ENCODE measurements around the gene TMEM185B.

The TMEM185B gene

GRCh38 chr2:120252225-120253020 lies 29.2 kb upstream of the TMEM185B start, which contains the start of gene RALB:
RALB (plus strand) TSS chr2:120252852; CDS start chr2:120278665, 25,813 bp downstream.
- TF ChIP-seq EP300 (IDR thresholded peaks at IDR 0.05; ENCODE audit: borderline replicate concordance), result no peak
- no peak for TF ChIP-seq FOXM1 (IDR thresholded peaks at IDR 0.05; ENCODE audit: borderline replicate concordance, low read depth)
- no peak for TF ChIP-seq YY1 (IDR thresholded peaks at IDR 0.05; ENCODE audit: low read depth)
- TF ChIP-seq TAF1 (IDR thresholded peaks at IDR 0.05; ENCODE audit: low read depth), result peak; percentile 28; the same call in 1 of the 2 replicates
- no peak; the same call in 1 of the 2 replicates for TF ChIP-seq EGR1 (IDR thresholded peaks at IDR 0.05)
- TF ChIP-seq ZBTB7A (IDR thresholded peaks at IDR 0.05; ENCODE audit: low read depth), result 0 out of 2 replicates have a peak, but pooled peaks have one; percentile 89
- no peak for TF ChIP-seq USF1 (IDR thresholded peaks at IDR 0.05)
- no peak for TF ChIP-seq NFIC (IDR thresholded peaks at IDR 0.05)
- TF ChIP-seq TEAD4 (IDR thresholded peaks at IDR 0.05), result no peak
- no peak for TF ChIP-seq RAD21 (IDR thresholded peaks at IDR 0.05; ENCODE audit: low read depth)
- peak; percentile 18; the same call in 1 of the 2 replicates for TF ChIP-seq TCF12 (IDR thresholded peaks at IDR 0.05; ENCODE audit: low read depth)
- TF ChIP-seq REST (IDR thresholded peaks at IDR 0.05; ENCODE audit: low read depth), result no peak
- TF ChIP-seq CREB1 (IDR thresholded peaks at IDR 0.05; ENCODE audit: low read depth), result 0 out of 2 replicates have a peak, but pooled peaks have one; percentile 8
- no peak for TF ChIP-seq CEBPB (IDR thresholded peaks at IDR 0.05)
- TF ChIP-seq MAX (IDR thresholded peaks at IDR 0.05), result peak; percentile 71

GRCh38 chr2:120251880-120252224 lies 28.7 kb upstream of the TMEM185B start:
- TF ChIP-seq USF1 (IDR thresholded peaks at IDR 0.05), result no peak
- no peak for TF ChIP-seq NFIC (IDR thresholded peaks at IDR 0.05)
- TF ChIP-seq YY1 (IDR thresholded peaks at IDR 0.05; ENCODE audit: low read depth), result no peak
- no peak for TF ChIP-seq REST (IDR thresholded peaks at IDR 0.05; ENCODE audit: low read depth)
- TF ChIP-seq CEBPB (IDR thresholded peaks at IDR 0.05), result no peak
- no peak for TF ChIP-seq FOXM1 (IDR thresholded peaks at IDR 0.05; ENCODE audit: borderline replicate concordance, low read depth)

GRCh38 chr2:120251078-120251477 lies 27.9 kb upstream of the TMEM185B start:
- TF ChIP-seq TCF12 (IDR thresholded peaks at IDR 0.05; ENCODE audit: low read depth) (no peak), RAD21 (IDR thresholded peaks at IDR 0.05; ENCODE audit: low read depth) (no peak), TAF1 (IDR thresholded peaks at IDR 0.05; ENCODE audit: low read depth) (no peak), CEBPB (IDR thresholded peaks at IDR 0.05) (no peak)

- TF ChIP-seq MAX (IDR thresholded peaks at IDR 0.05), result no peak
- TF ChIP-seq ZBTB7A (IDR thresholded peaks at IDR 0.05; ENCODE audit: low read depth), result no peak
- no peak for TF ChIP-seq EP300 (IDR thresholded peaks at IDR 0.05; ENCODE audit: borderline replicate concordance)
- TF ChIP-seq REST (IDR thresholded peaks at IDR 0.05; ENCODE audit: low read depth), result no peak
- TF ChIP-seq CREB1 (IDR thresholded peaks at IDR 0.05; ENCODE audit: low read depth), result no peak
- TF ChIP-seq YY1 (IDR thresholded peaks at IDR 0.05; ENCODE audit: low read depth), result no peak
- no peak for TF ChIP-seq TEAD4 (IDR thresholded peaks at IDR 0.05)
- no peak for TF ChIP-seq RAD21 (IDR thresholded peaks at IDR 0.05; ENCODE audit: low read depth)
- no peak for TF ChIP-seq EGR1 (IDR thresholded peaks at IDR 0.05)
- no peak for TF ChIP-seq TCF12 (IDR thresholded peaks at IDR 0.05; ENCODE audit: low read depth)
- no peak for TF ChIP-seq CEBPB (IDR thresholded peaks at IDR 0.05)
Observed at GRCh38 chr2:120250640-120251039, 27.4 kb upstream of the TMEM185B start.

Measured in Ishikawa (cell line).